HepG2 (cell line): Measurements from ENCODE around the gene ARMH1. TPM values are rescaled to one million over a fixed set of nuclear protein-coding genes. Genes with fewer than 3 reads are reported as not detected.

Source experiments
- AKAP8 ChIP-seq: sonication (generic); formaldehyde crosslinking; IDR thresholded peaks from 2 replicates; pipeline ENCODE4 v1.5.1; 2020; ENCODE audit warnings: mild to moderate bottlenecking, missing genetic modification reagents
- BCLAF1 ChIP-seq: fragments of 450-650 bp; IDR thresholded peaks from 2 replicates; pipeline ENCODE4 v1.6.1; 2017; ENCODE audit warnings: mild to moderate bottlenecking
- DMAP1 ChIP-seq: IDR thresholded peaks from 2 replicates; pipeline ENCODE4 v1.6.1; 2016
- ETV5 ChIP-seq: IDR thresholded peaks from 2 replicates; pipeline ENCODE4 v1.6.1; 2018; ENCODE audit warnings: missing biosample characterization, missing genetic modification reagents, inconsistent platforms, borderline replicate concordance
- GATAD2A ChIP-seq: IDR thresholded peaks from 2 replicates; pipeline ENCODE4 v1.6.1; 2016
- HBP1 ChIP-seq: IDR thresholded peaks from 2 replicates; pipeline ENCODE4 v1.6.1; 2016; ENCODE audit warnings: low read depth, control low read depth
- HNF4A ChIP-seq: sonication (generic); formaldehyde crosslinking; IDR thresholded peaks from 2 replicates; pipeline ENCODE4 v1.4.0; 2020; ENCODE audit warnings: missing genetic modification reagents
- KMT2B ChIP-seq: IDR thresholded peaks from 2 replicates; pipeline ENCODE4 v1.6.1; 2016; ENCODE audit warnings: missing genetic modification reagents, missing compliant biosample characterization
- MTF2 ChIP-seq: sonication (generic); formaldehyde crosslinking; IDR thresholded peaks from 2 replicates; pipeline ENCODE4 v1.5.0; 2020; ENCODE audit warnings: missing genetic modification reagents, borderline replicate concordance
- MXD3 ChIP-seq: IDR thresholded peaks from 2 replicates; pipeline ENCODE4 v1.6.1; 2016; ENCODE audit warnings: mild to moderate bottlenecking, missing biosample characterization, missing genetic modification reagents
- NR2C2 ChIP-seq: sonication (generic); formaldehyde crosslinking; IDR thresholded peaks from 2 replicates; pipeline ENCODE4 v1.4.0; 2020; ENCODE audit warnings: missing genetic modification reagents, mild to moderate bottlenecking, moderate library complexity, borderline replicate concordance
- SALL2 ChIP-seq: sonication (generic); formaldehyde crosslinking; IDR thresholded peaks from 2 replicates; pipeline ENCODE4 v1.8.1; 2023; ENCODE audit warnings: mild to moderate bottlenecking, missing genetic modification reagents, inconsistent platforms
- SRF ChIP-seq: IDR thresholded peaks from 2 replicates; pipeline ENCODE4 v1.6.1; 2011; ENCODE audit warnings: mild to moderate bottlenecking, low read depth, low read length, moderate library complexity
- TSC22D2 ChIP-seq: sonication (generic); formaldehyde crosslinking; IDR thresholded peaks from 2 replicates; pipeline ENCODE4 v1.5.1; 2020; ENCODE audit warnings: missing genetic modification reagents, mild to moderate bottlenecking, borderline replicate concordance
- XBP1 ChIP-seq: sonication (generic); formaldehyde crosslinking; IDR thresholded peaks from 2 replicates; pipeline ENCODE4 v1.5.0; 2020; ENCODE audit warnings: missing genetic modification reagents
- ZNF143 ChIP-seq: sonication (generic); formaldehyde crosslinking; IDR thresholded peaks from 2 replicates; pipeline ENCODE4 v1.4.0; 2020; ENCODE audit warnings: missing genetic modification reagents
- ZNF24 ChIP-seq: fragments of 450-650 bp; IDR thresholded peaks from 2 replicates; pipeline ENCODE4 v1.6.1; 2017; ENCODE audit warnings: antibody characterized with exemption, mild to moderate bottlenecking
- ZNF784 ChIP-seq: sonication (generic); formaldehyde crosslinking; IDR thresholded peaks from 2 replicates; pipeline ENCODE4 v1.5.1; 2020; ENCODE audit warnings: missing genetic modification reagents, mild to moderate bottlenecking, borderline replicate concordance
- ZNF800 ChIP-seq: sonication (generic); formaldehyde crosslinking; IDR thresholded peaks from 2 replicates; pipeline ENCODE4 v1.4.0; 2020; ENCODE audit warnings: missing genetic modification reagents
- ZUFSP ChIP-seq: sonication (generic); formaldehyde crosslinking; IDR thresholded peaks from 2 replicates; pipeline ENCODE4 v1.9.0; 2021; ENCODE audit warnings: missing genetic modification reagents, mild to moderate bottlenecking, borderline replicate concordance
- polyA plus RNA-seq, 8 experiments: library from polyadenylated mRNA; depleted of rRNA in 3 of 8; stranded (reverse) in 7 of 8; unstranded in 1 of 8; fragments of >200 nt; fragmentation: Illumina TruSeq in 4 of 8; extraction: Trizol in 4 of 8; gene quantifications; 2 replicates each; pipeline versions ENCODE4 v1.2.1 to v1.2.3, GENCODE V29; 2011 to 2016; ENCODE audit warnings: low read depth in 4 of 8, missing spikeins in 1 of 8, mixed read lengths in 1 of 8; ENCODE audit not compliant: insufficient read depth in 1 of 8
- total RNA-seq, 5 experiments: library from RNA; depleted of rRNA; stranded (reverse); fragments of >200 nt; fragmentation: Illumina TruSeq; extraction: Trizol; gene quantifications; 2 replicates each; pipeline ENCODE4 v1.2.3, GENCODE V29; 2016; ENCODE audit warnings: low read depth in 1 of 5

Gene ARMH1
- total and polyA plus RNA-seq, 2 of the 13 experiments (the other 11 are each of a cell fraction or from before 2014, with no cell fraction given) = 0.69 TPM; not detected in 1

GRCh38 chr1:44681905-44682882 lies 7.7 kb downstream of the ARMH1 start (continued):
- TF ChIP-seq ZNF784 (CRISPR knock-in tag) (no peak), ZNF143 (CRISPR knock-in tag) (no peak), NR2C2 (CRISPR knock-in tag) (peak; percentile 51; the same call in 1 of the 2 replicates), TSC22D2 (CRISPR knock-in tag) (no peak), DMAP1 (CRISPR knock-in tag) (peak; percentile 97), ZUFSP (CRISPR knock-in tag) (no peak), SRF (no peak), KMT2B (peak; percentile 57), HNF4A (CRISPR knock-in tag) (peak; percentile 86), MTF2 (CRISPR knock-in tag) (no peak), SALL2 (CRISPR knock-in tag) (0 out of 2 replicates have a peak, but pooled peaks have one; percentile 60), ZNF24 (0 out of 2 replicates have a peak, but pooled peaks have one; percentile 15), GATAD2A (CRISPR knock-in tag) (peak; percentile 98), HBP1 (CRISPR knock-in tag) (no peak), BCLAF1 (no peak), XBP1 (CRISPR knock-in tag) (no peak; the same call in 1 of the 2 replicates), ETV5 (CRISPR knock-in tag) (peak; percentile 99), ZNF800 (CRISPR knock-in tag) (peak; percentile 79; the same call in 1 of the 2 replicates), MXD3 (CRISPR knock-in tag) (no peak), AKAP8 (peak; percentile 59; the same call in 1 of the 2 replicates)
